ENCODE data around the gene PCBD2.
"Not testable (repeated sequence)": the region's sequence is repeated elsewhere in the genome, so short reads cannot be mapped to it uniquely, and the experiment has no call there.

The PCBD2 gene

GRCh38 chr5:134975078-134975715, 70.3 kb downstream of the PCBD2 start:
- TF ChIP-seq CTCF (IDR thresholded peaks at IDR 0.05; ENCODE audit: borderline replicate concordance, insufficient read depth, low read depth, low read length), result no peak
- no peak overlapping the region for H3K4me3 ChIP-seq (ENCODE audit: low read depth, low read length)

GRCh38 chr5:134975843-134976242, 70.9 kb downstream of the PCBD2 start:
- no peak for TF ChIP-seq CTCF (IDR thresholded peaks at IDR 0.05; ENCODE audit: borderline replicate concordance, insufficient read depth, low read depth, low read length)
- no peak overlapping the region for H3K4me3 ChIP-seq (ENCODE audit: low read depth, low read length)

GRCh38 chr5:134976841-134977240, 71.9 kb downstream of the PCBD2 start:
- no peak overlapping the region for H3K4me3 ChIP-seq (ENCODE audit: low read depth, low read length)
- no peak for TF ChIP-seq CTCF (IDR thresholded peaks at IDR 0.05; ENCODE audit: borderline replicate concordance, insufficient read depth, low read depth, low read length)

GRCh38 chr5:134979416-134979815, 74.5 kb downstream of the PCBD2 start:
- no peak for TF ChIP-seq CTCF (IDR thresholded peaks at IDR 0.05; ENCODE audit: borderline replicate concordance, insufficient read depth, low read depth, low read length)
- no peak overlapping the region for H3K4me3 ChIP-seq (ENCODE audit: low read depth, low read length)

- H3K4me3 ChIP-seq (ENCODE audit: low read depth, low read length), result no peak overlapping the region
- no peak for TF ChIP-seq CTCF (IDR thresholded peaks at IDR 0.05; ENCODE audit: borderline replicate concordance, insufficient read depth, low read depth, low read length)
These were observed 77.3 kb downstream of the PCBD2 start for GRCh38 chr5:134982230-134982629.

- no peak overlapping the region for H3K4me3 ChIP-seq (ENCODE audit: low read depth, low read length)
- TF ChIP-seq CTCF (IDR thresholded peaks at IDR 0.05; ENCODE audit: borderline replicate concordance, insufficient read depth, low read depth, low read length), result no peak
These were observed 84.4 kb downstream of the PCBD2 start for GRCh38 chr5:134989266-134989830.

- H3K4me3 ChIP-seq (ENCODE audit: low read depth, low read length), result not testable (repeated sequence)
These were observed 85.3 kb downstream of the PCBD2 start for GRCh38 chr5:134990183-134990582.

All from GM12875 (cell line).